Measurements from ENCODE around the gene LYZL1.
"Not testable (repeated sequence)": the region's sequence is repeated elsewhere in the genome, so short reads cannot be mapped to it uniquely, and the experiment has no call there.

LYZL1 gene

GRCh38 chr10:29329420-29329819, 40.5 kb downstream of the LYZL1 start:
- no peak for DNase-seq (ENCODE audit: low read depth, low spot score)

DNA sequence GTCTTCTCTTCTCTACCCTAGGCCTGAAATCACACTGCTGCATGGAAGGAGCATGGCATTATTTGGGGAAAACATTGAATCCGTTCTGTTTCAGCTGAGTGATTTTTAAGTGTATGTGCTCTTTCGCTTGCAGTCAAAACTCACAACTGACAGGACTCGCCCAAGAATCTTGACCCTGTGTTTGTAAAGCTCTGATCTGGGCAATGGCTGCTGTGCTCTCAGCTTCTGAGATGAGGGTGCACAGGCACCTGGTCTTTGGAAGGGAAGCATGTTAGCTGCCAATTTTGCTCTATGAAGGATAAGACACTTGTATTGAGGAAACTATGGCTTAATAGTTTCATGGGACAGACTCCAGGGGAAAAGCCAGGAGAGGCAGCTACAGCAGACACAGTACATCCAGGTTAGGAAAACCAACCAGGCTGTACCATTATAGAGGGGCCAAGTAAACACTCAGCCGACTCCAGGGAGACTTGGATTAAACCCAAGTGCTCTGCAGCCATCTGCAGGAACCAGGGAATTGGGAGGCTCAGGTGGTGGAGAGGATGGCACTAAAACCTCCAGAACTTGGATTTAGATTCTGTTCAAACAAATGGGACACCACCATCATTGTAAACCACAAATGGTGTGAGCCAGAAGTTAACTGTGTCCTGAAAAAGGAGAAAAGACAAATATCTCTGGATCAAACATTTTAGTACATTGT, 43.3 kb downstream of the LYZL1 start:
- DNase-seq (ENCODE audit: low read depth, low spot score), result no peak

DNA sequence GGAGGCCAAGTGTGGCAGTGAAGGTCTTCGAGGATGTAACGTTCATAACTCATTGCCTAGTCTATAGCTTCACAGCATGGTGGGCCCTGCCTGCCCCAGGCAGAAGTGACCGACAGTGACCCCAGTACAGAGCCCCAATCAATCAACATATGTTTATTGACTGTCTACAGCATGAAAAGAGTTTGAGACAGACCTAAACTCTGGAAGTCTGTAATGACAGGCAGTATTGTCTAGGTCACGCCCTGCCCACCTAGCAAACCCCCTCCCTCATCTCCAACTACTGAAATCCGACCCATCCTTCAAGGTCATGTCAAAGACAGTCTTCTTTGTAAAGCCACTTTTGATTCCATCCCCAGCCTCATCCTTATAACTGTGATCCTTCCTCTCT, 43.9 kb downstream of the LYZL1 start:
- no peak for DNase-seq (ENCODE audit: low read depth, low spot score)

GRCh38 chr10:29337526-29337925, 48.7 kb downstream of the LYZL1 start:
- DNase-seq (ENCODE audit: low read depth, low spot score), result not testable (repeated sequence)

DNA sequence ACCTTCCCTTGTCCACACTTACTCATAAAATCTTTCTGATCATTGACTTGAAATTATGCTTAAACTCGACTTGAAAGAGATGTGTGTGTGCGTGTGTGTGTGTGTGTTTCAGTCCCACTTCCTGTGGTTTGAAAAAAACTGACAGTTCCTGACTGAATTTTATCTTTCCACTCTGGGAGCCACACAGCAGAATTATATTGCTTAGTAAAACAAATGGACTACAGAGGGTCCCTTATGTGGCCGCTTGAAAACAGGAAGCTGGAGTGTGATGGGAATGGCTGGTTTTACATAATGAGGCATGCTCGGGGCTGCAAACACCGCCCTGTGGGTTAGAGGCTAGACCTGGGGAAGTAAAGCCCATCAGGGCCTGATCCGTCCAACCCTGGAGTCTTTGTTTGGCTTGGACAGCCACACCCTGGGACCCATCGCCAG, 54.8 kb downstream of the LYZL1 start:
- no peak for DNase-seq (ENCODE audit: low read depth, low spot score)

DNA sequence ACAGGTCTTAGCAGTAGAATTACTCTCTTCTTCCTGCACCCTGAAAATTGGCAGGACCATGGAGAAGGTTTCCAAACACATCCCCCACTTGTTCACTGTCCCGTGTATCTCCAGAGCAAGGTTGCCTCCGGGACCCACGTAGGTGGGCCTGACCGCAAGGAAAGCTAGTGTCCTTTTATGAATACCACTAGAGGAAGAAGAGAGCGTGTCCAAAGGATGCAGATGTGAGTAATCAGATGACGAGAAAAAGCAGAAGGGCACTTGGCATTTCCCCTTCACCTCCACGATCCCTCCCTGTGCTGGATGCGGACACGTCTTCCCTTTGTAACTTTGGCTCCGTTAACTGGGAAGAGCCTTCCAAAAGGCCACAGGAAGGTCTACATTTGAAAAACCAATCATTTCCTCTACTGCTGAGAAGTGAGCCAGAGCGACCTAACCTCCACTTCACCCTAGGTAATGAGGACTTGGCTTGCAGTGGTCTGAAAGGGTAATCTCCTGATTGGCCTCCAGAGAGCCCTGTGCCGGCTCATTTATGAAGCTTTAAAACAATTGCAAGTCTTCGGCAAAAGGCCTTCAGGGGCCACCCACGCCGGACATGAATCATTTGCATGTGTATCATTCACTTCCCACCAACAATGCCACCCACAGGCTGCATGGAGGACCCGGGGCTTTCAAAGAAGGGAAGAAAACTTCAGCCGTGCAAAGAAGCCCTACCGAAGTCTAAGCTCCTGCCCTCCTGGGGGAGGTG, 55.4 kb downstream of the LYZL1 start:
- peak; percentile 56 for DNase-seq (ENCODE audit: low read depth, low spot score)

- DNase-seq (ENCODE audit: low read depth, low spot score), result no peak
Observed at GRCh38 chr10:29345144-29345909, 56.5 kb downstream of the LYZL1 start.

GRCh38 chr10:29345910-29346209, 57.0 kb downstream of the LYZL1 start:
- DNase-seq (ENCODE audit: low read depth, low spot score), result no peak

DNA sequence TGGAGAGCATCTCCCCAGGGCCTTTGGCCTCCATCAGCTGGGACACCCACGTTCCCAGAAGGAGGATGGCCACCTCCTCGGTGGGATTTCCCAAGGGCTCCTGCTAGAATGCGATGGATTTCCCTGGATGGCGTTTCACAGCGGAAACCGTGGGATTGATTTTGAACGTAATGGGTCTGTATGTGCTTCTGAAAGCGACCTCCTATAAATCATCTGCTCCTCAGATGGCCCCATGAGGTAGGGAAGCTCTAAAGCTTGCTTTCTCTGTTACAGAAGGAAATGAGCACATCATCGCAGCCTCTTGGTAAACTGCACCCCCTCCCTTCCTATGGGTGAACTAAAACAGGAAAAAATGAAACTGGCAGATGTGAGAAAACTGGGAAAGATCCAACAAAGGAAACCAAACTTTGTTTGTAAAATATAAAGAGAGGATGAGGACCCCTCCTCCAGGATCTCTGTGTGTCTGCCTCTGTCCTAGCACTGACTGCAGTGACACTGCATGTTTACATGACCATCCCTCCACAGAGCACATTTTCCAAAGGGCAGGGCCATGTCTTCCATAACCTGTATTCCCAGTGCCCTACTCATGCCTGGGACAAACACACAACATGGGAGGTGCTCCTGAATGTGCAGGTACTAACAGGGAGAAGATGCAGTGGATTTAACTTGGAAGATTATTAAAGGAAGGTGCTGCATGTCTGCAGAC, 57.6 kb downstream of the LYZL1 start:
- no peak for DNase-seq (ENCODE audit: low read depth, low spot score)

GRCh38 chr10:29348836-29349235, 60.0 kb downstream of the LYZL1 start:
- DNase-seq (ENCODE audit: low read depth, low spot score), result no peak

- DNase-seq (ENCODE audit: low read depth, low spot score), result no peak
Observed at GRCh38 chr10:29353305-29353704, 64.4 kb downstream of the LYZL1 start.

DNA sequence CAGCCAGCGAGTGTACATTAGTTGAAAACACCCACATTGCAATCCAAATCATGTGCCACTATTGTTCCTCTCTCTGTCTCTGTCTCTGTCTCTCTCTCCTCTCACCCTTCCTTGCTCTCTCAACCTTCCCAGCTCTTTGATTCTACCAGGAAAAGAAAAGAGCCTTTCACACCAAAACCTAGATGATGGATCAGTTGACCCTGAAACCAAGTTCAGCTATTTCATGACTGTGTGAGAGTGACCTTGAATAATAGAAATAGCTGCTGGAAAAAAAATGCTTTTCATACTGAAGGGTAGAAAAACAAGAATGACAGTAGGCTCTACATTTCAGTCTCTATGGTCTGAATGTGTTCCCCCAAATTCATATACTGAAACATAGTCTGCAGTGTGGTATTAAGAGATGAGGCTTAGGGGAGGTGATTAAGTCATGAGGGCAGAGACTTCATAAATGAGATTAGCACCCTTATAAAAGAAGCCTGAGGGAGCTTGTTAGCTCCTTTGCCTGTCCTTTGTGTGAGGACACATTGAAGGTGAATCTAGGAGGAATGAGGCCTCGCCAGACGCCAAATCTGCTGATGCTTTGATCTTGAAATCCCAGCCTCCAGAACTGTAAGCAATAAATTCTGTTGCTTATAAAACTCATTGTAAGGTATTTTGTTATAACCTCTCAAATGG, 65.2 kb downstream of the LYZL1 start:
- no peak for DNase-seq (ENCODE audit: low read depth, low spot score)

- DNase-seq (ENCODE audit: low read depth, low spot score), result no peak
Observed at GRCh38 chr10:29355411-29355991, 66.6 kb downstream of the LYZL1 start.

DNA sequence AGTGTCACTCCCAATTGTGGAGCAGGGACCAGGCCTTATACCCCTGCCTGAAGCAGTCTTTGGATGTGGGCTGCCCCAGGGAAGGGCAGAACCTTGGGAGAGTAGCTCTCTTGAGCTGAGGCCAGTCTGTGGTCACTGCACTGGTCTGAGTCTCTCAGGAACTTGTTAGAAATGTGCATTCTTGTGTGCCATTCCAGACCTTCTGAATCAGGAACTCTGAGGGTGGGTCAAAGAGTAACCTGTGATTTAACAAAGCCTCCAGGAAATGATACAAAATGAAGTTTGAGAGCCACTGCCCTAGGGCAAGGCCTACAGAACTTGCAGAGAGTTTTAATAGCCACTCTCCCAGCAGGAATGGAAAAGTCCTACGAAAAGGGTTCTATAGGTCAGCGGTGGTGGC, 68.1 kb downstream of the LYZL1 start:
- DNase-seq (ENCODE audit: low read depth, low spot score), result peak; percentile 64

- DNase-seq (ENCODE audit: low read depth, low spot score), result no peak
Observed at GRCh38 chr10:29358010-29358616, 69.2 kb downstream of the LYZL1 start.

DNA sequence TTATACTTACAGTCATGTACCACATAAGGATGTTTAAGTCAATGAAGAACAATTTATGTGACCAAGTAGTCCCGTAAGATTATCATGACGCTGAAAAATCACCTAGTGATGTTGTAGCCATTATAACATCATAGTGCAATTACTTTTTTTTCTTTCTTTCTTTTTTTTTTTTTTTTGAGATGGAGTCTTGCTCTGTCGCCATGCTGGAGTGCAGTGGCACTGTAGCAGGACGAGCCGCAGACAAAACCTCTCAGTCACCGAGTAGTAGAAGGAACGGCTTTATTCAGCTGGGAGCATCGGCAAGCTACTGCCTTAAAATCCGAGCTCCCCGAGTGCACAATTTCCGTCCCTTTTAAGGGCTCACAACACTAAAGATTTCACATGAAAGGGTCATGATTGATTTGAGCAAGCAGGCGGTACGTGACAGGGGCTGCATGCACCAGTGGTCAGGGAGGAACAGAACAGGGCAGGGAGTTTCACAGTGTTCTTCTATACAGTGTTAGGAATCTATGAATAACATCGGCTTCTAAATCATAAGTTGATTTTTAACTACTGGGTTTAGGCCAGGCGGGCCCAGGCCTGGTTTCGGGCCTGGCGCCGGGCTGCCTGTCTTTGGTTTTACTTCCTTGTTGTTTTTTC, 71.5 kb downstream of the LYZL1 start:
- not testable (repeated sequence) for DNase-seq (ENCODE audit: low read depth, low spot score)
